Heart left ventricle (tissue), 16 donors: ENCODE measurements around the gene PPM1J. TPM values are rescaled to one million over a fixed set of nuclear protein-coding genes. Genes with fewer than 3 reads are reported as not detected.

Source experiments
- ATAC-seq, 4 donors: fragments of 200-7000 bp; cut with Tn5 transposase; one replicate each; pipeline ENCODE4 v1.9.1; 2020 to 2022; ENCODE audit warnings: moderate library complexity in 4 of 4, mild to moderate bottlenecking in 3 of 4, moderate number of reproducible peaks in 1 of 4
- DNase-seq, 5 donors: peaks; one replicate each; pipeline ENCODE4 v3.0.0-alpha.2; 2020
- H3K27ac ChIP-seq, 12 donors: fragments of 200-600 bp; sonication (generic) in 4 of 12; one replicate each; pipeline versions ENCODE4 v1.5.0 to v1.8.0; 2016 to 2022; ENCODE audit warnings: mild to moderate bottlenecking in 2 of 12
- H3K27me3 ChIP-seq, 9 donors: fragments of 200-600 bp; sonication (generic) in 2 of 9; one replicate each; pipeline versions ENCODE4 v1.5.1 to v1.8.0; 2016 to 2022; ENCODE audit warnings: mild to moderate bottlenecking in 3 of 9
- H3K36me3 ChIP-seq, 9 donors: fragments of 200-600 bp; sonication (generic) in 2 of 9; one replicate each; pipeline versions ENCODE4 v1.5.0 to v1.8.0; 2018 to 2022; ENCODE audit warnings: mild to moderate bottlenecking in 2 of 9
- H3K4me1 ChIP-seq, 12 donors: fragments of 200-600 bp; sonication (generic) in 4 of 12; one replicate each; pipeline versions ENCODE4 v1.5.0 to v1.8.0; 2016 to 2022; ENCODE audit warnings: mild to moderate bottlenecking in 3 of 12
- H3K4me3 ChIP-seq, 12 donors: fragments of 200-600 bp; sonication (generic) in 4 of 12; one replicate each; pipeline versions ENCODE4 v1.5.0 to v1.8.0; 2017 to 2022; ENCODE audit warnings: mild to moderate bottlenecking in 9 of 12, moderate library complexity in 4 of 12
- H3K9me3 ChIP-seq, 12 donors: fragments of 200-600 bp; sonication (generic) in 4 of 12; one replicate each; pipeline versions ENCODE4 v1.5.0 to v1.8.0; 2016 to 2022; ENCODE audit warnings: mild to moderate bottlenecking in 1 of 12
- CTCF ChIP-seq, 12 donors: fragments of 200-600 bp; sonication (generic) in 4 of 12; IDR thresholded peaks; one replicate each; pipeline versions ENCODE4 v1.5.0 to v1.8.0; 2018 to 2022; ENCODE audit warnings: antibody characterized with exemption in 12 of 12, mild to moderate bottlenecking in 5 of 12
- POLR2A ChIP-seq, 2 donors: fragments of 450-650 bp; IDR thresholded peaks; one replicate each; pipeline ENCODE4 v1.6.1; 2017; ENCODE audit warnings: antibody characterized with exemption in 2 of 2, mild to moderate bottlenecking in 2 of 2, moderate library complexity in 2 of 2
- WGBS, 4 donors: extraction: QIAGEN DNeasy Blood & Tissue Kit in 2 of 4; methylation state at CpG; one replicate each; pipeline versions ENCODE4 v1.1.5 to v1.1.7; 2013 to 2018; 5-methylcytosine and 5-hydroxymethylcytosine counted together
- intact Hi-C, 10 donors: fragments of 100-400 bp; cut with DNase I; formaldehyde crosslinking; loops; one replicate each; pipeline versions ENCODE4 v1.11.1 to v1.14.2; 2022
- polyA plus RNA-seq, 2 donors: library from polyadenylated mRNA; stranded (reverse); fragments of 200-250 nt; gene quantifications; one replicate each; pipeline ENCODE4 v1.2.3, GENCODE V29; 2013
- total RNA-seq, 9 donors: library from RNA; depleted of rRNA in 2 of 9; stranded (reverse); fragments of >200 nt in 2 of 9; fragmentation: NEBNext Ultra II Directional in 3 of 9; extraction: Animal tissue kit (Norgen Biotek cat#: 25700) in 3 of 9; gene quantifications; one replicate each; pipeline versions ENCODE4 v1.1.0 to v1.2.4, GENCODE V29; 2016 to 2023
- donor health status: ischemic (EF 13 %, LVEDD 7.1; RV severe dilation, severe dysfunction).
- donor health status: healthy with polysubstance abuse.
- donor health status: DM: no; HTN: yes; CAD: no.
- donor health status: DM: no; HTN: no; CAD: no.
- donor health status: ischemic (EF 25% LVEDD 6.9; RV normal size, moderate dysfunction).
- donor health status: ischemic (EF 25% LVEDD 5.7; RV mildly dilated, moderate dysfunction).
- donor health status: healthy.
- donor health status: DM: yes; HTN: yes; CAD: no.
- donor health status: ischemic (EF 35%, LVEDD 5.7; RV mildly dilated, moderate dysfunction).
- donor health status: nonischemic (EF 11% LVEDD 7.7; RV severe dilation, severe dysfunction).
- donor health status: DM: yes; HTN: yes; CAD: no.
- donor health status: PGD.
- donor health status: ischemic (EF 29% LVEDD 5.4; RV normal size, mild dysfunction).
- donor health status: nonischemic (EF 23%, LVEDD 6.1; RV moderate dilation, normal function).

The PPM1J gene
- total and polyA plus RNA-seq, 11 donors, result 1.8 to 11.5 (median 8.1) TPM

- intact Hi-C loops, result no loop called here
- H3K4me1 ChIP-seq, result peaks cover 6 to 35% (median 28%) of the 10 kb centered on the region in 12 donors
- no peaks in the 10 kb centered on the region for H3K27me3 ChIP-seq
- H3K27ac ChIP-seq, result no peak overlapping the region
- DNase-seq (no peak), ATAC-seq (no peak)
- TF ChIP-seq CTCF (IDR thresholded peaks at IDR 0.05) (no peak), POLR2A (IDR thresholded peaks at IDR 0.05) (no peak)
- H3K36me3 ChIP-seq, result peaks cover 0 to 100% (median 95%) of the 10 kb centered on the region in 9 donors
- WGBS, 4 donors, result 97 to 99% (median 98%) methylated on average over 7 to 9 of the region's 9 CpGs
- no peak overlapping the region for H3K4me3 ChIP-seq
- H3K9me3 ChIP-seq, result no peaks in the 10 kb centered on the region
Measured at GRCh38 chr1:112695276-112695675, 19.9 kb downstream of the PPM1J start.

GRCh38 chr1:112694363-112694929, 20.7 kb downstream of the PPM1J start:
- Histone ChIP-seq H3K27ac (no peak overlapping the region), H3K27me3 (no peaks in the 10 kb centered on the region), H3K4me3 (no peak overlapping the region), H3K9me3 (no peaks in the 10 kb centered on the region), H3K4me1 (peaks cover 0 to 26% (median 20%) of the 10 kb centered on the region in 12 donors), H3K36me3 (peaks cover 0 to 100% (median 96%) of the 10 kb centered on the region in 9 donors)
- 88 to 92% (median 90%) methylated on average over 12 to 15 of the region's 15 CpGs for WGBS, 4 donors
- no peak for TF ChIP-seq CTCF (IDR thresholded peaks at IDR 0.05)
- TF ChIP-seq POLR2A (IDR thresholded peaks at IDR 0.05), result no peak
- ATAC-seq (no peak), DNase-seq (no peak)
- intact Hi-C loops, result no loop called here

GRCh38 chr1:112693821-112694220, 21.3 kb downstream of the PPM1J start:
- H3K9me3 ChIP-seq, result no peaks in the 10 kb centered on the region
- intact Hi-C loops, result loop anchor here in 1 of 10 donors (2.0 kb wide), 1 partner anchor 15 kb away; no protein-coding TSS in a partner anchor
- no peaks in the 10 kb centered on the region for H3K27me3 ChIP-seq
- WGBS, 4 donors, result 83 to 96% (median 93%) methylated on average over 6 of the region's 6 CpGs
- peaks cover 0 to 96% (median 92%) of the 10 kb centered on the region in 9 donors for H3K36me3 ChIP-seq
- peaks cover 0 to 21% (median 14%) of the 10 kb centered on the region in 12 donors for H3K4me1 ChIP-seq
- DNase-seq, result no peak
- ATAC-seq, result no peak
- no peak overlapping the region for H3K4me3 ChIP-seq
- no peak for TF ChIP-seq POLR2A (IDR thresholded peaks at IDR 0.05)
- TF ChIP-seq CTCF (IDR thresholded peaks at IDR 0.05), result no peak
- no peak overlapping the region for H3K27ac ChIP-seq

GRCh38 chr1:112692681-112693080, 22.5 kb downstream of the PPM1J start:
- H3K27me3 ChIP-seq, result no peaks in the 10 kb centered on the region
- intact Hi-C loops, result loop anchor here in 1 of 10 donors (2.0 kb wide), 1 partner anchor 14 kb away; no protein-coding TSS in a partner anchor
- DNase-seq, result no peak
- ATAC-seq, result no peak
- H3K9me3 ChIP-seq, result no peaks in the 10 kb centered on the region
- no peak overlapping the region for H3K27ac ChIP-seq
- H3K4me3 ChIP-seq, result no peak overlapping the region
- 93 to 100% (median 95%) methylated on average over 1 to 5 of the region's 5 CpGs for WGBS, 4 donors
- peaks cover 0 to 21% (median 6%) of the 10 kb centered on the region in 12 donors for H3K4me1 ChIP-seq
- peaks cover 0 to 87% (median 80%) of the 10 kb centered on the region in 9 donors for H3K36me3 ChIP-seq
- no peak for TF ChIP-seq CTCF (IDR thresholded peaks at IDR 0.05)
